Measurements from ENCODE around the gene RCOR2.

Gene RCOR2

GRCh38 chr11:63911440-63911839 is 5.5 kb downstream of the RCOR2 start:
- no peak for DNase-seq
- Histone ChIP-seq H3K9me3 (ENCODE audit: severe bottlenecking) (no peaks in the 10 kb centered on the region), H3K36me3 (peaks cover 57% of the 10 kb centered on the region), H3K27ac (no peak overlapping the region), H3K27me3 (ENCODE audit: insufficient read depth, low read depth, severe bottlenecking) (no peaks in the 10 kb centered on the region), H3K4me3 (ENCODE audit: low read depth, low read length) (no peak overlapping the region)
- no peak for TF ChIP-seq CTCF (IDR thresholded peaks at IDR 0.05; ENCODE audit: low read depth, low read length)

- DNase-seq = no peak
- H3K27me3 ChIP-seq (ENCODE audit: insufficient read depth, low read depth, severe bottlenecking) = no peaks in the 10 kb centered on the region
- H3K27ac ChIP-seq = peak overlapping the region; percentile 69
- no peaks in the 10 kb centered on the region for H3K9me3 ChIP-seq (ENCODE audit: severe bottlenecking)
- peaks cover 58% of the 10 kb centered on the region for H3K36me3 ChIP-seq
- no peak overlapping the region for H3K4me3 ChIP-seq (ENCODE audit: low read depth, low read length)
- no peak for TF ChIP-seq CTCF (IDR thresholded peaks at IDR 0.05; ENCODE audit: low read depth, low read length)
Measured at GRCh38 chr11:63910675-63911074, 6.3 kb downstream of the RCOR2 start.

GRCh38 chr11:63909591-63910506 is 7.1 kb downstream of the RCOR2 start:
- peak overlapping the region; percentile 69 for H3K27ac ChIP-seq
- TF ChIP-seq CTCF (IDR thresholded peaks at IDR 0.05; ENCODE audit: low read depth, low read length) = no peak
- peaks cover 61% of the 10 kb centered on the region for H3K36me3 ChIP-seq
- peak; percentile 49 for DNase-seq
- H3K4me3 ChIP-seq (ENCODE audit: low read depth, low read length) = no peak overlapping the region
- H3K9me3 ChIP-seq (ENCODE audit: severe bottlenecking) = no peaks in the 10 kb centered on the region
- no peaks in the 10 kb centered on the region for H3K27me3 ChIP-seq (ENCODE audit: insufficient read depth, low read depth, severe bottlenecking)

- Histone ChIP-seq H3K4me3 (ENCODE audit: low read depth, low read length) (no peak overlapping the region), H3K27ac (peak overlapping the region; percentile 66), H3K9me3 (ENCODE audit: severe bottlenecking) (no peaks in the 10 kb centered on the region), H3K36me3 (peaks cover 58% of the 10 kb centered on the region), H3K27me3 (ENCODE audit: insufficient read depth, low read depth, severe bottlenecking) (no peaks in the 10 kb centered on the region)
- DNase-seq = no peak
- no peak for TF ChIP-seq CTCF (IDR thresholded peaks at IDR 0.05; ENCODE audit: low read depth, low read length)
Measured at GRCh38 chr11:63908631-63909401, 8.1 kb downstream of the RCOR2 start.

GRCh38 chr11:63907808-63908530 is 9.0 kb downstream of the RCOR2 start:
- peak overlapping the region; percentile 66 for H3K27ac ChIP-seq
- H3K36me3 ChIP-seq = peaks cover 60% of the 10 kb centered on the region
- H3K9me3 ChIP-seq (ENCODE audit: severe bottlenecking) = no peaks in the 10 kb centered on the region
- DNase-seq = peak; percentile 66
- H3K27me3 ChIP-seq (ENCODE audit: insufficient read depth, low read depth, severe bottlenecking) = no peaks in the 10 kb centered on the region
- TF ChIP-seq CTCF (IDR thresholded peaks at IDR 0.05; ENCODE audit: low read depth, low read length) = peak; percentile 70
- H3K4me3 ChIP-seq (ENCODE audit: low read depth, low read length) = no peak overlapping the region
